ENCODE results near the gene ELMOD3. TPM values are rescaled to one million over a fixed set of nuclear protein-coding genes. Genes with fewer than 3 reads are reported as not detected.
"Not testable (repeated sequence)": the region's sequence is repeated elsewhere in the genome, so short reads cannot be mapped to it uniquely, and the experiment has no call there.

ELMOD3 gene
- total RNA-seq, 1 donor: 10.5 TPM

GRCh38 chr2:85437488-85438200 is 83.1 kb downstream of the ELMOD3 start:
- peak; percentile 72 to 93 (median 93) for DNase-seq (ENCODE audit: low read depth in 2 of 3, low spot score in 2 of 3)

DNA sequence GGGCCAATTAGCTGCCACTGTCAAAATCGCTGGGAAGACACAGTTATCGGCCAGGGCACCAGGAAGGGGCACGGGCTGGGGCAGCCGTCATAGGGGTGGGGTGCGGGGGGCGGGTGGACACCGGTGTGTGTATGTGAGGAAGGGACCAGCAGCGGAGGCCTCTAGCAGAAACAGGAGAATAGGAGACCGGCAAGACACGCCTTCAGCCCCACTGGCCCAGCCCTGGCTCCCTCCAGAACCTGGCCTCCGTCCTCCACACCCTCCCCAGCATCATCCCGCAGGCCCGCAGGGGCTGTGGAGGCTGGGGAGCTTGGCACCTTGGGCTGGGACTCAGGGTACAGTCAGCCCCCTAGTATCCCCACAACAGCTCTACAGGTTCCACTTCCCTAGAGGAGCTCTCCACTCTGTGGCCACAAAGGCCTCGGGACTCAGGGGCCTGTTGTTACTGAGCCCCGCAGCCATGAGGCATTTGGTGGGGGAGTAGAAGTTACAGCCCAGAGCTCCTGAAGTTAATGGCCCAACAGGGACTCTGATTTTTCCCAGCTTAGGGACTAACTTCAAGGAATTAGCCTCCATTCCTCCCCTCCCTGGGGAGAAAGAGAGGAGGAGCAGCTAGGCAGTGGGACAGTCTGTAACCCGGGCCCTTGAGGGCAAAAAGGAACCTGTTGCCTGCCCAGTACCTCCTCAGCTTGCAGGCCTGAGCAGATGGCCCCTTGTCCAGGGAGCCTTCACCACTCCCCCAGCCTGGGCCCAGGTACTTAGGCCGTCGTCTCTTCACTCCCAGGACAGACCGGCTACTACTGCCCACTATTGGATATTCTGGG is 83.8 kb downstream of the ELMOD3 start:
- no peak for DNase-seq (ENCODE audit: low read depth in 2 of 3, low spot score in 2 of 3)

DNA sequence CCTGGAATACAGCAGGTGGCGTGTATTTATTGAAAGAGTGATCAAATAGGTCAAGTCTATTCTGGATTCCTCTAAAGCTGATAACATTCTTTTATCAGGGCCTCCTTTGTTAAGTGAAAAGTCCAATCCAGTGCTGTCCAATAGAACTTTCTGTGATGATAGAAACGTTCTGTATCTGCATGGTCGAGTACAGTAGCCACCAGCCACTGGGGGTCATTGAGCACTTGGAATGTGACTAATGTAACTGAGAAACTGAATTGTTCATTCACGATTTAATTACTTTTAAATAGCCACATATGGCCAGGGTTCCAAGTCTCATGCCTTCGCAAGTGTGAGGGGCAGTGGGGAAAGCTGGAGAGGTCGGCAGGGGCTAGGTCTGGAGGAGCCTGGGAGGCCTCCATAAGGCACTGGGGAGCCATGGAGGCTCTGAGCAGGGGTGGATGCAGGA is 84.5 kb downstream of the ELMOD3 start:
- DNase-seq (ENCODE audit: low read depth in 2 of 3, low spot score in 2 of 3): no peak

DNA sequence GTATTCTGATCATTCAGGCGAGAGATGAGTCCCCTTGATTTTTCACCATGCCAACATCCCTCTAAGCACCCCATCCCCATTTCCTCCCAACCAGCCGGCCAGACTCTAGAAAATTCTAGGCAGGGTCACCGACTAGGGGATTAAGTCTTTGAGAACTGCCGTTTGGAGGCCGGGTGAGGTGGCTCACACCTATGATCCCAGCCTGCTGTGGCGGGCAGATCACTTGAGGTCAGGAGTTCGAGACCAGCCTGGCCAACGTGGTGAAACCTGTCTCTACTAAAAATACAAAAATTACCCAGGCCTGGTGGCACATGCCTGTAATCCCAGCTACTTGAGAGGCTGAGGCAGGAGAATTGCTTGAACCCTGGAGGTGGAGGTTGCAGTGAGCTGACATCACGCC is 85.0 kb downstream of the ELMOD3 start:
- DNase-seq (ENCODE audit: low read depth in 2 of 3, low spot score in 2 of 3): not testable (repeated sequence)

GRCh38 chr2:85439986-85440385 is 85.4 kb downstream of the ELMOD3 start:
- DNase-seq (ENCODE audit: low read depth in 2 of 3, low spot score in 2 of 3): no peak

DNA sequence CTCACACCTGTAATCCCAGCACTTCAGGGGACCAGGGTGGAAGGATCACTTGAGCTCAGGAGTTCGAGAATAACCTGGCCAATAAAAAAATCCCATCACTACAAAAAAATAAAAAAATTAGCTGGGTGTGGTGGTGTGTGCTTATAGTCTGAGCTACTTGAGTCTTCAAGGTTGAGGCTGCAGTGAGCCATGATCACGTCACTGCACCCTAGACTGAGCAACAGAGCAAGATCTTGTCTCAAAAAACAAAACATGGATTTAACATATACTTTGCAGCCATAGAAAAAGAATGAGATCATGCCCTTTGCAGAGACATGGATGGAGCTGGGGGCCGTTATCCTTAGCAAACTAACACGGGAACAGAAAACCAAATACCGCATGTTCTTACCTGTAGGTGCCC is 86.2 kb downstream of the ELMOD3 start:
- no peak for DNase-seq (ENCODE audit: low read depth in 2 of 3, low spot score in 2 of 3)

Small RNAs within 50 kb of the gene (small RNA-seq; reads per million reads assigned to genes)
- gene AC062037.1 (not detected), gene AC062037.2 (not detected), gene RF00019 (not detected), gene RN7SL113P (not detected)

Other genes with a start within 250 kb of the ELMOD3 start
- gene TCF7L1, start 221.4 kb upstream of the ELMOD3 start, total RNA-seq: not detected
- 59.2 TPM for gene TGOLN2, start 26.8 kb upstream of the ELMOD3 start, total RNA-seq
- gene RETSAT, start 241 bp upstream of the ELMOD3 start, total RNA-seq: 26.4 TPM
- gene CAPG, start 55.6 kb downstream of the ELMOD3 start, total RNA-seq: 122 TPM
- not detected for gene SH2D6, start 63.9 kb downstream of the ELMOD3 start, total RNA-seq
- gene MAT2A, start 184.4 kb downstream of the ELMOD3 start, total RNA-seq: 140 TPM
- gene GGCX, start 206.7 kb downstream of the ELMOD3 start, total RNA-seq: 20.7 TPM
- gene VAMP8, start 222.8 kb downstream of the ELMOD3 start, total RNA-seq: 96.1 TPM
- 38.0 TPM for gene VAMP5, start 229.7 kb downstream of the ELMOD3 start, total RNA-seq
- gene RNF181, start 241.0 kb downstream of the ELMOD3 start, total RNA-seq: 145 TPM
- gene TMEM150A, start 247.9 kb downstream of the ELMOD3 start, total RNA-seq: 21.5 TPM

Data from hematopoietic multipotent progenitor cell (in vitro differentiated cells).